Activated T-helper 17 cell treated with anti-CD3 and anti-CD28 coated beads, Interleukin-2, amount 50 U/mL, for 72 hours (primary cell): Measurements from ENCODE around the gene CMBL. TPM values are rescaled to one million over a fixed set of nuclear protein-coding genes. Genes with fewer than 3 reads are reported as not detected.
"Not testable (repeated sequence)": the region's sequence is repeated elsewhere in the genome, so short reads cannot be mapped to it uniquely, and the experiment has no call there.

ENCODE experiments used
- ATAC-seq: fragments of 150-1000 bp; cut with Tn5 transposase; replicated peaks from 2 replicates; pipeline ENCODE4 v1.10.0; 2021; ENCODE audit warnings: mild to moderate bottlenecking, moderate library complexity
- H3K27ac Mint-ChIP-seq: one replicate; pipeline ENCODE4 v1.8.0; 2022; ENCODE audit warnings: mixed read lengths
- H3K27me3 Mint-ChIP-seq: one replicate; pipeline ENCODE4 v1.8.0; 2022; ENCODE audit warnings: mixed read lengths
- H3K36me3 Mint-ChIP-seq: one replicate; pipeline ENCODE4 v1.8.0; 2022; ENCODE audit warnings: low read depth, mild to moderate bottlenecking, mixed read lengths
- H3K4me1 Mint-ChIP-seq: one replicate; pipeline ENCODE4 v1.8.0; 2022; ENCODE audit warnings: mixed read lengths
- H3K4me3 Mint-ChIP-seq: one replicate; pipeline ENCODE4 v1.8.0; 2022; ENCODE audit warnings: mild to moderate bottlenecking, mixed read lengths
- H3K9me3 Mint-ChIP-seq: one replicate; pipeline ENCODE4 v1.8.0; 2022; ENCODE audit warnings: mixed read lengths
- total RNA-seq, 2 donors: library from RNA; stranded (reverse); gene quantifications; one replicate each; pipeline ENCODE4 v1.2.3, GENCODE V29; 2022

CMBL gene
- total RNA-seq, 2 donors from 2014 or later: 0.80 to 0.82 TPM

GRCh38 chr5:10251405-10251804, 56.3 kb downstream of the CMBL start:
- peaks cover 28% of the 10 kb centered on the region for H3K4me1 Mint-ChIP-seq
- peaks cover 72% of the 10 kb centered on the region for H3K36me3 Mint-ChIP-seq
- H3K27ac Mint-ChIP-seq: peak overlapping the region; percentile 100

GRCh38 chr5:10250806-10251276, 56.9 kb downstream of the CMBL start:
- peaks cover 23% of the 10 kb centered on the region for H3K4me1 Mint-ChIP-seq

More at GRCh38 chr5:10251405-10251804, 56.3 kb downstream of the CMBL start:
- ATAC-seq: no peak
- Mint-ChIP-seq H3K27me3 (no peaks in the 10 kb centered on the region), H3K4me3 (peak overlapping the region; percentile 88), H3K9me3 (no peaks in the 10 kb centered on the region)

GRCh38 chr5:10249948-10250805, 57.5 kb downstream of the CMBL start, which contains the start of gene CCT5:
TSS of gene CCT5 (plus strand) at chr5:10250280. CDS start at chr5:10250341, 61 bp downstream.
- peak within 1 kb of the TSS; percentile 88 for H3K4me3 Mint-ChIP-seq
- peak within 1 kb of the TSS; percentile 100 for H3K27ac Mint-ChIP-seq
- H3K4me1 Mint-ChIP-seq: peaks cover 21% of the 10 kb centered on the region
- no peaks in the 10 kb centered on the region for H3K9me3 Mint-ChIP-seq
- H3K27me3 Mint-ChIP-seq: no peaks in the 10 kb centered on the region
- peak; percentile 82 for ATAC-seq
- H3K36me3 Mint-ChIP-seq: peaks cover 60% of the 10 kb centered on the region

More at GRCh38 chr5:10250806-10251276, 56.9 kb downstream of the CMBL start:
- peak overlapping the region; percentile 100 for H3K27ac Mint-ChIP-seq
- no peaks in the 10 kb centered on the region for H3K27me3 Mint-ChIP-seq
- peaks cover 66% of the 10 kb centered on the region for H3K36me3 Mint-ChIP-seq
- peak; percentile 18 for ATAC-seq
- no peaks in the 10 kb centered on the region for H3K9me3 Mint-ChIP-seq
- H3K4me3 Mint-ChIP-seq: peak overlapping the region; percentile 88

- Mint-ChIP-seq H3K9me3 (no peaks in the 10 kb centered on the region), H3K36me3 (peaks cover 44% of the 10 kb centered on the region), H3K27me3 (no peaks in the 10 kb centered on the region), H3K4me3 (peak overlapping the region; percentile 88), H3K27ac (peak overlapping the region; percentile 100), H3K4me1 (peaks cover 21% of the 10 kb centered on the region)
- peak; percentile 1 for ATAC-seq
These were observed 59.1 kb downstream of the CMBL start for GRCh38 chr5:10248378-10249260.

- Mint-ChIP-seq H3K36me3 (peaks cover 30% of the 10 kb centered on the region), H3K27ac (peak overlapping the region; percentile 100), H3K4me1 (peaks cover 21% of the 10 kb centered on the region)
- not testable (repeated sequence) for H3K9me3 Mint-ChIP-seq, H3K27me3 Mint-ChIP-seq, ATAC-seq, H3K4me3 Mint-ChIP-seq
These were observed 60.5 kb downstream of the CMBL start for GRCh38 chr5:10247217-10247616.

GRCh38 chr5:10246761-10247160, 60.9 kb downstream of the CMBL start:
- Mint-ChIP-seq H3K27ac (no peak overlapping the region), H3K27me3 (no peaks in the 10 kb centered on the region), H3K9me3 (no peaks in the 10 kb centered on the region), H3K36me3 (peaks cover 26% of the 10 kb centered on the region), H3K4me3 (no peak overlapping the region), H3K4me1 (peaks cover 16% of the 10 kb centered on the region)
- ATAC-seq: no peak

- no peak for ATAC-seq
- H3K9me3 Mint-ChIP-seq: no peaks in the 10 kb centered on the region
- peaks cover 5% of the 10 kb centered on the region for H3K36me3 Mint-ChIP-seq
- H3K4me3 Mint-ChIP-seq: no peak overlapping the region
- peaks cover 9% of the 10 kb centered on the region for H3K4me1 Mint-ChIP-seq
- H3K27me3 Mint-ChIP-seq: no peaks in the 10 kb centered on the region
- no peak overlapping the region for H3K27ac Mint-ChIP-seq
These were observed 63.3 kb downstream of the CMBL start for GRCh38 chr5:10244342-10244944.

GRCh38 chr5:10243660-10244240, 64.0 kb downstream of the CMBL start:
- Mint-ChIP-seq H3K4me1 (peaks cover 8% of the 10 kb centered on the region), H3K36me3 (peaks cover 5% of the 10 kb centered on the region), H3K27ac (no peak overlapping the region), H3K4me3 (no peak overlapping the region), H3K9me3 (no peaks in the 10 kb centered on the region), H3K27me3 (no peaks in the 10 kb centered on the region)
- no peak for ATAC-seq

GRCh38 chr5:10235350-10235749, 72.4 kb downstream of the CMBL start:
- Mint-ChIP-seq H3K27me3 (no peaks in the 10 kb centered on the region), H3K9me3 (no peaks in the 10 kb centered on the region), H3K4me1 (peaks cover 6% of the 10 kb centered on the region), H3K27ac (no peak overlapping the region), H3K4me3 (no peak overlapping the region), H3K36me3 (peaks cover 69% of the 10 kb centered on the region)
- ATAC-seq: no peak

GRCh38 chr5:10233505-10233904, 74.2 kb downstream of the CMBL start:
- no peak for ATAC-seq
- H3K27me3 Mint-ChIP-seq: no peaks in the 10 kb centered on the region
- no peak overlapping the region for H3K27ac Mint-ChIP-seq
- peaks cover 77% of the 10 kb centered on the region for H3K36me3 Mint-ChIP-seq
- no peaks in the 10 kb centered on the region for H3K9me3 Mint-ChIP-seq
- peaks cover 6% of the 10 kb centered on the region for H3K4me1 Mint-ChIP-seq
- no peak overlapping the region for H3K4me3 Mint-ChIP-seq

GRCh38 chr5:10233011-10233410, 74.7 kb downstream of the CMBL start:
- Mint-ChIP-seq H3K4me3 (no peak overlapping the region), H3K4me1 (peaks cover 6% of the 10 kb centered on the region), H3K27ac (no peak overlapping the region), H3K27me3 (no peaks in the 10 kb centered on the region), H3K9me3 (no peaks in the 10 kb centered on the region), H3K36me3 (peaks cover 74% of the 10 kb centered on the region)
- ATAC-seq: no peak

- ATAC-seq: no peak
- Mint-ChIP-seq H3K36me3 (peaks cover 69% of the 10 kb centered on the region), H3K4me3 (no peak overlapping the region), H3K27me3 (no peaks in the 10 kb centered on the region), H3K4me1 (peaks cover 6% of the 10 kb centered on the region), H3K27ac (no peak overlapping the region), H3K9me3 (no peaks in the 10 kb centered on the region)
These were observed 75.3 kb downstream of the CMBL start for GRCh38 chr5:10232386-10232785.

GRCh38 chr5:10229306-10230048, 78.2 kb downstream of the CMBL start:
- H3K27ac Mint-ChIP-seq: no peak overlapping the region
- H3K27me3 Mint-ChIP-seq: no peaks in the 10 kb centered on the region
- peaks cover 4% of the 10 kb centered on the region for H3K9me3 Mint-ChIP-seq
- H3K4me3 Mint-ChIP-seq: no peak overlapping the region
- ATAC-seq: no peak
- peaks cover 67% of the 10 kb centered on the region for H3K36me3 Mint-ChIP-seq
- peaks cover 6% of the 10 kb centered on the region for H3K4me1 Mint-ChIP-seq
